GM15510 (cell line): ENCODE measurements around the gene RPUSD1.

ENCODE experiments used
- POLR2A ChIP-seq: IDR thresholded peaks from 3 replicates; pipeline ENCODE4 v1.6.1; 2011; ENCODE audit warnings: borderline replicate concordance; ENCODE audit not compliant: insufficient read length; ENCODE audit errors: extremely low read depth

RPUSD1 gene

GRCh38 chr16:739560-740458 lies 48.4 kb downstream of the RPUSD1 start:
- no peak for TF ChIP-seq POLR2A

- no peak for TF ChIP-seq POLR2A
Observed at GRCh38 chr16:736936-737481, 51.2 kb downstream of the RPUSD1 start.

GRCh38 chr16:735982-736453 lies 52.2 kb downstream of the RPUSD1 start:
- TF ChIP-seq POLR2A: no peak

GRCh38 chr16:734981-735881 lies 53.0 kb downstream of the RPUSD1 start:
- no peak for TF ChIP-seq POLR2A
